HepG2 (cell line): ENCODE data around the gene PIGV. TPM values are rescaled to one million over a fixed set of nuclear protein-coding genes. Genes with fewer than 3 reads are reported as not detected.
A peak's percentile ranks its signal among the peaks of the same experiment; 100 is the strongest.

ENCODE experiments used
- ETV6 ChIP-seq: sonication (generic); formaldehyde crosslinking; conservative IDR thresholded peaks from 2 replicates; pipeline ENCODE4 v1.4.0; 2020; ENCODE audit warnings: missing genetic modification reagents
- FOXK2 ChIP-seq: fragments of 450-650 bp; IDR thresholded peaks from 2 replicates; pipeline ENCODE4 v1.6.1; 2016
- HIVEP1 ChIP-seq: sonication (generic); formaldehyde crosslinking; IDR thresholded peaks from 2 replicates; pipeline ENCODE4 v1.4.0; 2020; ENCODE audit warnings: mild to moderate bottlenecking, missing genetic modification reagents
- HNRNPUL1 ChIP-seq: fragments of 200-400 bp; formaldehyde crosslinking; IDR thresholded peaks from 2 replicates; pipeline ENCODE4 v1.6.1; 2017; ENCODE audit warnings: low read depth, mild to moderate bottlenecking, low read length, moderate library complexity
- SMC3 ChIP-seq: IDR thresholded peaks from 2 replicates; pipeline ENCODE4 v1.6.1; 2011; ENCODE audit warnings: low read length, improper control_type of control experiment
- SNRNP70 ChIP-seq: fragments of 200-400 bp; formaldehyde crosslinking; IDR thresholded peaks from 2 replicates; pipeline ENCODE4 v1.6.1; 2017; ENCODE audit warnings: mild to moderate bottlenecking, low read depth, low read length, moderate library complexity
- ZNF460 ChIP-seq: sonication (generic); formaldehyde crosslinking; IDR thresholded peaks from 2 replicates; pipeline ENCODE4 v1.5.1; 2020; ENCODE audit warnings: missing genetic modification reagents, mild to moderate bottlenecking, borderline replicate concordance
- polyA plus RNA-seq, 8 experiments: library from polyadenylated mRNA; depleted of rRNA in 3 of 8; stranded (reverse) in 7 of 8; unstranded in 1 of 8; fragments of >200 nt; fragmentation: Illumina TruSeq in 4 of 8; extraction: Trizol in 4 of 8; gene quantifications; 2 replicates each; pipeline versions ENCODE4 v1.2.1 to v1.2.3, GENCODE V29; 2011 to 2016; ENCODE audit warnings: low read depth in 4 of 8, missing spikeins in 1 of 8, mixed read lengths in 1 of 8; ENCODE audit not compliant: insufficient read depth in 1 of 8
- total RNA-seq, 5 experiments: library from RNA; depleted of rRNA; stranded (reverse); fragments of >200 nt; fragmentation: Illumina TruSeq; extraction: Trizol; gene quantifications; 2 replicates each; pipeline ENCODE4 v1.2.3, GENCODE V29; 2016; ENCODE audit warnings: low read depth in 1 of 5
- TF ChIP-seq, protein P1 (sequence below): sonication (generic); formaldehyde crosslinking; IDR thresholded peaks from 2 replicates; pipeline ENCODE4 v1.8.1; 2023; ENCODE audit warnings: mild to moderate bottlenecking, missing genetic modification reagents
- TF ChIP-seq, protein P2 (sequence below): sonication (generic); formaldehyde crosslinking; IDR thresholded peaks from 2 replicates; pipeline ENCODE4 v1.5.1; 2020; ENCODE audit warnings: missing genetic modification reagents, mild to moderate bottlenecking, borderline replicate concordance
- TF ChIP-seq, protein P3 (sequence below): sonication (generic); formaldehyde crosslinking; IDR thresholded peaks from 2 replicates; pipeline ENCODE4 v1.8.0; 2022; ENCODE audit warnings: mild to moderate bottlenecking, missing genetic modification reagents
- TF ChIP-seq, protein P4 (sequence below): sonication (generic); formaldehyde crosslinking; IDR thresholded peaks from one replicate; pipeline ENCODE4 v1.5.1; 2020; ENCODE audit warnings: mild to moderate bottlenecking, missing genetic modification reagents; ENCODE audit errors: not compliant biosample characterization
- TF ChIP-seq, protein P5 (sequence below): IDR thresholded peaks from 2 replicates; pipeline ENCODE4 v1.6.1; 2016; ENCODE audit warnings: missing biosample characterization, missing genetic modification reagents, low read depth

The PIGV gene
- total and polyA plus RNA-seq, 2 of the 13 experiments (the other 11 are each of a cell fraction or from before 2014, with no cell fraction given), result 13.5 to 22.7 TPM

DNA sequence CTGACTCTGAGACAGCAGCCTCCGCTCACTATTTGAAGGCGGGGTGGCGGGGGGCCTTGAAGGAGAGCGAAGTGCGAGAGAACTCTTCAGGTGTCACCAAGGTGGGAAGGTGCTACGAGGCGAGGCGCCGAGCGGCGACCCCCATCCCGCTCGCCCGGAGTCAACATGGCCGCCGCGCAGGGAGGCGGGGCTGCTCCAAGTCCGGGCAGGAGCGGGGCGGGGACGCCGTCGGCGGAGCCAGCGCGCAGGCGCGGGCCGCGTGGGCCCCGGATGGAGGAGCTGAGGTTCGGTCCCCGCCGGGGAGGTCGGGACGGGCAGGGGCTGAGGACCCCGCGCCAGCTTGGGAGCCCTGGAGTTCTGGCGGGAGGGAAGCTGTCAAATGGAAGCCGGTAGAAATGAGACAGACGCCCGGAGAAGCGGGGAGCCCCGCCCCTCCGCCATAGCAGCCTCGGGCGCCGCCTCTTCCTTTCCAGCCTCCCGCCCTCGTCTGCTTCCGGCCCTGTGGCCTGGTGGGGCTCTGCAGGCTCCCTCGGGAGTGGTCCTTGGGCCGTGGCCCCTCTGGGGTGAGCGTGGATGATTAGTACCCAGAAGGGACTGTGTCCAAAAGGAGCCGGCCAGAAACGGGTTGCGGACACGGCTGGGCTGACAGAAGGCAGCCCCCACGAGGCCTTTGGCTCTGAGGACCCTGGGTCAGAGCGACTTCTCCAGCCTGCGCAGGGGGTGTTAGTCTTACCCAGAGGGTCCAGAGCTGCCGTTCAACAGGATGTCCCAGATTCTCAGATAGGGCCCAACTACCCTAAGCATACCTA, at the start of gene PIGV (continued):
- TF ChIP-seq, protein P1, sequence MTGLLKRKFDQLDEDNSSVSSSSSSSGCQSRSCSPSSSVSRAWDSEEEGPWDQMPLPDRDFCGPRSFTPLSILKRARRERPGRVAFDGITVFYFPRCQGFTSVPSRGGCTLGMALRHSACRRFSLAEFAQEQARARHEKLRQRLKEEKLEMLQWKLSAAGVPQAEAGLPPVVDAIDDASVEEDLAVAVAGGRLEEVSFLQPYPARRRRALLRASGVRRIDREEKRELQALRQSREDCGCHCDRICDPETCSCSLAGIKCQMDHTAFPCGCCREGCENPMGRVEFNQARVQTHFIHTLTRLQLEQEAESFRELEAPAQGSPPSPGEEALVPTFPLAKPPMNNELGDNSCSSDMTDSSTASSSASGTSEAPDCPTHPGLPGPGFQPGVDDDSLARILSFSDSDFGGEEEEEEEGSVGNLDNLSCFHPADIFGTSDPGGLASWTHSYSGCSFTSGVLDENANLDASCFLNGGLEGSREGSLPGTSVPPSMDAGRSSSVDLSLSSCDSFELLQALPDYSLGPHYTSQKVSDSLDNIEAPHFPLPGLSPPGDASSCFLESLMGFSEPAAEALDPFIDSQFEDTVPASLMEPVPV (CRISPR knock-in tag), result peak; percentile 34; the same call in 1 of the 2 replicates
- TF ChIP-seq HIVEP1 (CRISPR knock-in tag), result no peak; the same call in 1 of the 2 replicates
- TF ChIP-seq SMC3, result no peak
- TF ChIP-seq, protein P2, sequence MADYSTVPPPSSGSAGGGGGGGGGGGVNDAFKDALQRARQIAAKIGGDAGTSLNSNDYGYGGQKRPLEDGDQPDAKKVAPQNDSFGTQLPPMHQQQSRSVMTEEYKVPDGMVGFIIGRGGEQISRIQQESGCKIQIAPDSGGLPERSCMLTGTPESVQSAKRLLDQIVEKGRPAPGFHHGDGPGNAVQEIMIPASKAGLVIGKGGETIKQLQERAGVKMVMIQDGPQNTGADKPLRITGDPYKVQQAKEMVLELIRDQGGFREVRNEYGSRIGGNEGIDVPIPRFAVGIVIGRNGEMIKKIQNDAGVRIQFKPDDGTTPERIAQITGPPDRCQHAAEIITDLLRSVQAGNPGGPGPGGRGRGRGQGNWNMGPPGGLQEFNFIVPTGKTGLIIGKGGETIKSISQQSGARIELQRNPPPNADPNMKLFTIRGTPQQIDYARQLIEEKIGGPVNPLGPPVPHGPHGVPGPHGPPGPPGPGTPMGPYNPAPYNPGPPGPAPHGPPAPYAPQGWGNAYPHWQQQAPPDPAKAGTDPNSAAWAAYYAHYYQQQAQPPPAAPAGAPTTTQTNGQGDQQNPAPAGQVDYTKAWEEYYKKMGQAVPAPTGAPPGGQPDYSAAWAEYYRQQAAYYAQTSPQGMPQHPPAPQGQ (CRISPR knock-in tag), result no peak
- TF ChIP-seq FOXK2, result no peak
- TF ChIP-seq, protein P3, sequence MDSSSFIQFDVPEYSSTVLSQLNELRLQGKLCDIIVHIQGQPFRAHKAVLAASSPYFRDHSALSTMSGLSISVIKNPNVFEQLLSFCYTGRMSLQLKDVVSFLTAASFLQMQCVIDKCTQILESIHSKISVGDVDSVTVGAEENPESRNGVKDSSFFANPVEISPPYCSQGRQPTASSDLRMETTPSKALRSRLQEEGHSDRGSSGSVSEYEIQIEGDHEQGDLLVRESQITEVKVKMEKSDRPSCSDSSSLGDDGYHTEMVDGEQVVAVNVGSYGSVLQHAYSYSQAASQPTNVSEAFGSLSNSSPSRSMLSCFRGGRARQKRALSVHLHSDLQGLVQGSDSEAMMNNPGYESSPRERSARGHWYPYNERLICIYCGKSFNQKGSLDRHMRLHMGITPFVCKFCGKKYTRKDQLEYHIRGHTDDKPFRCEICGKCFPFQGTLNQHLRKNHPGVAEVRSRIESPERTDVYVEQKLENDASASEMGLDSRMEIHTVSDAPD (CRISPR knock-in tag), result no peak
- TF ChIP-seq ETV6 (CRISPR knock-in tag), result no peak
- no peak for TF ChIP-seq HNRNPUL1
- TF ChIP-seq, protein P4, sequence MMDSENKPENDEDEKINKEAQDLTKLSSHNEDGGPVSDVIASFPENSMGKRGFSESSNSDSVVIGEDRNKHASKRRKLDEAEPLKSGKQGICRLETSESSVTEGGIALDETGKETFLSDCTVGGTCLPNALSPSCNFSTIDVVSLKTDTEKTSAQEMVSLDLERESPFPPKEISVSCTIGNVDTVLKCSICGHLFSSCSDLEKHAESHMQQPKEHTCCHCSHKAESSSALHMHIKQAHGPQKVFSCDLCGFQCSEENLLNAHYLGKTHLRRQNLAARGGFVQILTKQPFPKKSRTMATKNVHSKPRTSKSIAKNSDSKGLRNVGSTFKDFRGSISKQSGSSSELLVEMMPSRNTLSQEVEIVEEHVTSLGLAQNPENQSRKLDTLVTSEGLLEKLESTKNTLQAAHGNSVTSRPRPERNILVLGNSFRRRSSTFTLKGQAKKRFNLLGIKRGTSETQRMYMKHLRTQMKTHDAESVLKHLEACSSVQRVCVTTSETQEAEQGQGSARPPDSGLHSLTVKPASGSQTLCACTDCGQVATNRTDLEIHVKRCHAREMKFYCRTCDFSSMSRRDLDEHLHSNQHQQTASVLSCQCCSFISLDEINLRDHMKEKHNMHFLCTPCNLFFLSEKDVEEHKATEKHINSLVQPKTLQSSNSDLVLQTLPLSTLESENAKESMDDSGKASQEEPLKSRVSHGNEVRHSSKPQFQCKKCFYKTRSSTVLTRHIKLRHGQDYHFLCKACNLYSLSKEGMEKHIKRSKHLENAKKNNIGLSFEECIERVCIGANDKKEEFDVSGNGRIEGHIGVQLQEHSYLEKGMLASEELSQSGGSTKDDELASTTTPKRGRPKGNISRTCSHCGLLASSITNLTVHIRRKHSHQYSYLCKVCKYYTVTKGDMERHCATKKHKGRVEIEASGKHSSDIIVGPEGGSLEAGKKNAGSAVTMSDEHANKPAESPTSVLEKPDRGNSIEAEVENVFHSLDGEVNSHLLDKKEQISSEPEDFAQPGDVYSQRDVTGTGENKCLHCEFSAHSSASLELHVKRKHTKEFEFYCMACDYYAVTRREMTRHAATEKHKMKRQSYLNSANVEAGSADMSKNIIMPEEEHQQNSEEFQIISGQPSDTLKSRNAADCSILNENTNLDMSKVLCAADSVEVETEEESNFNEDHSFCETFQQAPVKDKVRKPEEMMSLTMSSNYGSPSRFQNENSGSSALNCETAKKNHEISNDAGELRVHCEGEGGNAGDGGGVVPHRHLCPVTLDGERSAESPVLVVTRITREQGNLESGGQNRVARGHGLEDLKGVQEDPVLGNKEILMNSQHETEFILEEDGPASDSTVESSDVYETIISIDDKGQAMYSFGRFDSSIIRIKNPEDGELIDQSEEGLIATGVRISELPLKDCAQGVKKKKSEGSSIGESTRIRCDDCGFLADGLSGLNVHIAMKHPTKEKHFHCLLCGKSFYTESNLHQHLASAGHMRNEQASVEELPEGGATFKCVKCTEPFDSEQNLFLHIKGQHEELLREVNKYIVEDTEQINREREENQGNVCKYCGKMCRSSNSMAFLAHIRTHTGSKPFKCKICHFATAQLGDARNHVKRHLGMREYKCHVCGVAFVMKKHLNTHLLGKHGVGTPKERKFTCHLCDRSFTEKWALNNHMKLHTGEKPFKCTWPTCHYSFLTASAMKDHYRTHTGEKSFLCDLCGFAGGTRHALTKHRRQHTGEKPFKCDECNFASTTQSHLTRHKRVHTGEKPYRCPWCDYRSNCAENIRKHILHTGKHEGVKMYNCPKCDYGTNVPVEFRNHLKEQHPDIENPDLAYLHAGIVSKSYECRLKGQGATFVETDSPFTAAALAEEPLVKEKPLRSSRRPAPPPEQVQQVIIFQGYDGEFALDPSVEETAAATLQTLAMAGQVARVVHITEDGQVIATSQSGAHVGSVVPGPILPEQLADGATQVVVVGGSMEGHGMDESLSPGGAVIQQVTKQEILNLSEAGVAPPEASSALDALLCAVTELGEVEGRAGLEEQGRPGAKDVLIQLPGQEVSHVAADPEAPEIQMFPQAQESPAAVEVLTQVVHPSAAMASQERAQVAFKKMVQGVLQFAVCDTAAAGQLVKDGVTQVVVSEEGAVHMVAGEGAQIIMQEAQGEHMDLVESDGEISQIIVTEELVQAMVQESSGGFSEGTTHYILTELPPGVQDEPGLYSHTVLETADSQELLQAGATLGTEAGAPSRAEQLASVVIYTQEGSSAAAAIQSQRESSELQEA, result no peak
- no peak for TF ChIP-seq SNRNP70
- TF ChIP-seq ZNF460, result no peak
- TF ChIP-seq, protein P5, sequence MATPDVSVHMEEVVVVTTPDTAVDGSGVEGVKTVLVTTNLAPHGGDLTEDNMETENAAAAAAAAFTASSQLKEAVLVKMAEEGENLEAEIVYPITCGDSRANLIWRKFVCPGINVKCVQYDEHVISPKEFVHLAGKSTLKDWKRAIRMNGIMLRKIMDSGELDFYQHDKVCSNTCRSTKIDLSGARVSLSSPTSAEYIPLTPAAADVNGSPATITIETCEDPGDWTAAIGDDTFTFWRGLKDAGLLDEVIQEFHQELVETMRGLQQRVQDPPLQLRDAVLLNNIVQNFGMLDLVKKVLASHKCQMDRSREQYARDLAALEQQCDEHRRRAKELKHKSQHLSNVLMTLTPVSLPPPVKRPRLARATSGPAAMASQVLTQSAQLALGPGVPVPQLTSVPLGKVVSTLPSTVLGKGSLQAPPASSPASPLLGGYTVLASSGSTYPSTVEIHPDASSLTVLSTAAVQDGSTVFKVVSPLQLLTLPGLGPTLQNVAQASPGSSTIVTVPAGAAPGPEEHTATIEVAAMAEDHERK, result no peak
